ENCODE measurements around the gene GANAB.

GRCh38 chr11:62577046-62577714 lies 69.2 kb downstream of the GANAB start:
- TF ChIP-seq YY1 (IDR thresholded peaks at IDR 0.05; ENCODE audit: insufficient read depth, insufficient read length) (no peak), ZNF274 (IDR thresholded peaks at IDR 0.05; ENCODE audit: low read depth, low read length) (no peak), SUZ12 (IDR thresholded peaks at IDR 0.05; ENCODE audit: extremely low read depth, insufficient read depth, insufficient read length) (no peak)

Measured in NT2/D1 (cell line).